Stomach (tissue), 9 donors: ENCODE data around the gene MRPL48. TPM values are rescaled to one million over a fixed set of nuclear protein-coding genes. Genes with fewer than 3 reads are reported as not detected.

Source experiments
- DNase-seq, 2 donors: peaks; one replicate each; pipeline versions ENCODE4 v3.0.0 to v3.0.0-alpha.2; 2013 to 2019
- H3K27ac ChIP-seq, 5 donors: fragments of 200-600 bp in 4 of 5; sonication (generic) in 4 of 5; one replicate each; pipeline ENCODE4 v1.5.1; 2013 to 2019; ENCODE audit warnings: mild to moderate bottlenecking in 1 of 5, moderate library complexity in 1 of 5
- H3K27me3 ChIP-seq, 3 donors: fragments of 200-600 bp; sonication (generic); one replicate each; pipeline ENCODE4 v1.5.1; 2017 to 2019; ENCODE audit warnings: mixed run types in 1 of 3
- H3K36me3 ChIP-seq, 4 donors: fragments of 200-600 bp; sonication (generic); 1 replicate in 3 of 4; 2 replicates in 1 of 4; pipeline ENCODE4 v1.5.1; 2016 to 2019
- H3K4me1 ChIP-seq, 4 donors: fragments of 200-600 bp; sonication (generic); one replicate each; pipeline ENCODE4 v1.5.1; 2016 to 2019
- H3K4me3 ChIP-seq, 4 donors: fragments of 200-600 bp; sonication (generic) in 3 of 4; one replicate each; pipeline ENCODE4 v1.5.1; 2016 to 2019; ENCODE audit warnings: mild to moderate bottlenecking in 1 of 4
- H3K9me3 ChIP-seq, 4 donors: fragments of 200-600 bp; sonication (generic); one replicate each; pipeline ENCODE4 v1.5.1; 2016 to 2019
- EP300 ChIP-seq: sonication (generic); formaldehyde crosslinking; IDR thresholded peaks from one replicate; pipeline ENCODE4 v1.6.1; 2017; ENCODE audit warnings: antibody characterized with exemption
- POLR2A ChIP-seq, 4 donors: fragments of 450-650 bp; IDR thresholded peaks; one replicate each; pipeline ENCODE4 v1.6.1; 2016; ENCODE audit warnings: antibody characterized with exemption in 4 of 4, control low read depth in 2 of 4, mild to moderate bottlenecking in 1 of 4, moderate library complexity in 1 of 4
- POLR2AphosphoS5 ChIP-seq, 3 donors: sonication (generic); formaldehyde crosslinking; IDR thresholded peaks; one replicate each; pipeline ENCODE4 v1.6.1; 2016; ENCODE audit warnings: antibody characterized with exemption in 3 of 3
- WGBS, 5 donors: extraction: QIAGEN DNeasy Blood & Tissue Kit in 3 of 5; methylation state at CpG; one replicate each; pipeline versions ENCODE4 v1.1.5 to v1.1.7; 2013 to 2018; 5-methylcytosine and 5-hydroxymethylcytosine counted together
- intact Hi-C: fragments of 100-400 bp; cut with DNase I; formaldehyde crosslinking; loops from one replicate; pipeline ENCODE4 v1.15.1; 2023; ENCODE audit warnings: low total_unique reads
- polyA plus RNA-seq, 3 donors: library from polyadenylated mRNA; stranded (reverse); fragments of 200-250 nt; gene quantifications; one replicate each; pipeline ENCODE4 v1.2.3, GENCODE V29; 2013
- total RNA-seq, 5 donors: library from RNA; depleted of rRNA; stranded (reverse); fragments of >200 nt; gene quantifications; one replicate each; pipeline versions ENCODE4 v1.1.0 to v1.2.3, GENCODE V29; 2014 to 2016
- TF ChIP-seq, protein P1 (sequence below), 7 experiments: fragments of 450-650 bp in 4 of 7; fragments of 200-600 bp in 3 of 7; sonication (generic) in 3 of 7; IDR thresholded peaks; one replicate each; pipeline ENCODE4 v1.5.1; 2016 to 2019; ENCODE audit warnings: antibody characterized with exemption in 7 of 7, control low read depth in 2 of 7, mild to moderate bottlenecking in 1 of 7
- donor health status: healthy with polysubstance abuse.
- donor health status: Bipolar disorder and iron deficiency.
- donor health status: healthy.

Gene MRPL48
- total and polyA plus RNA-seq, 8 donors: 1.2 to 118 (median 31.0) TPM

DNA sequence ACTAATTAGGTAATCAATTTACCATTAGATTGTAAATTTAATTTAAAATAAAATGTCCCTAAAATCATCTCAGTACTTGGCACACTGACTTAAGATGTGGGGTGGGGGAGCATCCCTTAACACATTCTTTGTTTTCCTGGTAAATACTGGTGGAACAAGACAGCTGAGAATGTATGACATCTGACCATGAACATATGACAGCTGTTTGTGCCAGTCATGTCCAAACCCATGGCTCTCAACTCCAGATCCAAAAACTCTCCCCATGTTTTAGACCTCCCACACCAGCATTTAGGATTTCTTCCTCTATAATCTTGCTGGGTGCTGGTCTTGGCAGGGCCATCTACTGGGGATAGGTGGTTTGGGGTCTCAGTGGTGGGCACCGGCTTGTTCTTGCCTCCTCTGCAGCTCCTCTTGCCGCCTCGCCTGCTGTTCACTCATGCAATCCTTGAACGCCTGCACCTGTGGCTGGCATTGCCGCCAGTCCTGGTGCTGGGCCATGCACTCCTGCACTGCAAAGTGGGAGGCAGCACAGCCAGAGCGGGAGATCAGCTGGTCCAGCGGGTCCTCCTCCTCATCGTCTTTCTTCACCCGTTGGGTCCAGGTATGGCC, 85.2 kb downstream of the MRPL48 start:
- H3K4me1 ChIP-seq: peaks cover 14 to 40% (median 21%) of the 10 kb centered on the region in 4 donors
- intact Hi-C loops: no loop called here
- H3K27ac ChIP-seq: no peak overlapping the region
- 95 to 97% (median 96%) methylated on average over 9 of the region's 9 CpGs for WGBS, 5 donors
- H3K27me3 ChIP-seq: no peaks in the 10 kb centered on the region
- no peak for TF ChIP-seq EP300
- TF ChIP-seq POLR2A (IDR thresholded peaks at IDR 0.05): no peak
- TF ChIP-seq POLR2AphosphoS5 (IDR thresholded peaks at IDR 0.05): no peak
- TF ChIP-seq, protein P1, sequence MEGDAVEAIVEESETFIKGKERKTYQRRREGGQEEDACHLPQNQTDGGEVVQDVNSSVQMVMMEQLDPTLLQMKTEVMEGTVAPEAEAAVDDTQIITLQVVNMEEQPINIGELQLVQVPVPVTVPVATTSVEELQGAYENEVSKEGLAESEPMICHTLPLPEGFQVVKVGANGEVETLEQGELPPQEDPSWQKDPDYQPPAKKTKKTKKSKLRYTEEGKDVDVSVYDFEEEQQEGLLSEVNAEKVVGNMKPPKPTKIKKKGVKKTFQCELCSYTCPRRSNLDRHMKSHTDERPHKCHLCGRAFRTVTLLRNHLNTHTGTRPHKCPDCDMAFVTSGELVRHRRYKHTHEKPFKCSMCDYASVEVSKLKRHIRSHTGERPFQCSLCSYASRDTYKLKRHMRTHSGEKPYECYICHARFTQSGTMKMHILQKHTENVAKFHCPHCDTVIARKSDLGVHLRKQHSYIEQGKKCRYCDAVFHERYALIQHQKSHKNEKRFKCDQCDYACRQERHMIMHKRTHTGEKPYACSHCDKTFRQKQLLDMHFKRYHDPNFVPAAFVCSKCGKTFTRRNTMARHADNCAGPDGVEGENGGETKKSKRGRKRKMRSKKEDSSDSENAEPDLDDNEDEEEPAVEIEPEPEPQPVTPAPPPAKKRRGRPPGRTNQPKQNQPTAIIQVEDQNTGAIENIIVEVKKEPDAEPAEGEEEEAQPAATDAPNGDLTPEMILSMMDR (IDR thresholded peaks at IDR 0.05): no peak
- no peaks in the 10 kb centered on the region for H3K9me3 ChIP-seq
- H3K4me3 ChIP-seq: no peak overlapping the region
- no peak for DNase-seq
- H3K36me3 ChIP-seq: peaks cover 17 to 67% (median 55%) of the 10 kb centered on the region in 4 donors

DNA sequence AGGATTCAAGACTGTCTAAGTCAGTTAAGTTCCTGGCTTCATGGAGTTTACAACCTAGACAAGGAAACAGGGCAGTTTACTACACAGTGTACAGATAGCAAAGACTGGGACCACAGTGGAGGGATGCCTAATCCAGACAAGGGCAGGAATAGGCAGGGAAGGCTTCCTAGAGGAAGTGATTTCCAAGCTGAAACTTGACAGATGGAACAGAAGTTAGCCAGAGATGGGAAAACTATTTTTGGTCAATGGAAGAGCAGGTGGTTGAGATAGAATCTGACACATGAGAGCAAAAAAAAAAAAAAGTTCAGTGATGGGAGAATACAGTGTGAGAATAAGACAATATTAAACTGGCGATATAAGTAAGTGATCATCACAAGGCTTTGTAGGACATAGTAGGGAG, 87.7 kb downstream of the MRPL48 start:
- H3K4me3 ChIP-seq: peak overlapping the region in 3 of 4 donors; percentile 69 to 94 (median 84)
- peak overlapping the region in 4 of 5 donors; percentile 77 to 96 (median 89) for H3K27ac ChIP-seq
- H3K27me3 ChIP-seq: no peaks in the 10 kb centered on the region
- DNase-seq: no peak
- TF ChIP-seq POLR2A (IDR thresholded peaks at IDR 0.05) (no peak), POLR2AphosphoS5 (IDR thresholded peaks at IDR 0.05) (no peak), EP300 (no peak)
- TF ChIP-seq, protein P1 (IDR thresholded peaks at IDR 0.05): no peak
- WGBS, 5 donors: 88 to 96% (median 92%) methylated on average over 1 of the region's 1 CpG
- intact Hi-C loops: no loop called here
- no peaks in the 10 kb centered on the region for H3K9me3 ChIP-seq
- peaks cover 14 to 47% (median 22%) of the 10 kb centered on the region in 4 donors for H3K4me1 ChIP-seq
- peaks cover 17 to 48% (median 46%) of the 10 kb centered on the region in 4 donors for H3K36me3 ChIP-seq

GRCh38 chr11:73875840-73876239, 88.2 kb downstream of the MRPL48 start:
- Histone ChIP-seq H3K4me1 (peaks cover 14 to 47% (median 22%) of the 10 kb centered on the region in 4 donors), H3K27me3 (no peaks in the 10 kb centered on the region), H3K27ac (peak overlapping the region in 4 of 5 donors; percentile 77 to 96 (median 89)), H3K4me3 (peak overlapping the region; percentile 67 to 94 (median 76)), H3K36me3 (peaks cover 17 to 44% (median 44%) of the 10 kb centered on the region in 4 donors), H3K9me3 (no peaks in the 10 kb centered on the region)
- no peak for TF ChIP-seq EP300
- no peak for TF ChIP-seq POLR2A (IDR thresholded peaks at IDR 0.05)
- no peak for TF ChIP-seq POLR2AphosphoS5 (IDR thresholded peaks at IDR 0.05)
- TF ChIP-seq, protein P1 (IDR thresholded peaks at IDR 0.05): no peak
- intact Hi-C loops: no loop called here
- peak in 1 of 2 donors; percentile 27 for DNase-seq
- WGBS, 5 donors: 15 to 31% (median 22%) methylated on average over 8 of the region's 8 CpGs

GRCh38 chr11:73876424-73877310, 89.0 kb downstream of the MRPL48 start, which contains the start of the genes COA4 and PAAF1:
Gene COA4 (minus strand): TSS chr11:73876846. CDS start chr11:73873378, 3,468 bp downstream.
Gene PAAF1 (plus strand): TSS chr11:73876999. CDS start chr11:73877022, 23 bp downstream.
- intact Hi-C loops: no loop called here
- 0 to 1% (median 1%) methylated on average over 47 to 57 of the region's 57 CpGs for WGBS, 5 donors
- TF ChIP-seq, protein P1 (IDR thresholded peaks at IDR 0.05): no peak
- TF ChIP-seq POLR2AphosphoS5 (IDR thresholded peaks at IDR 0.05): peak; percentile 65 to 96 (median 77)

More at GRCh38 chr11:73876424-73877310, 89.0 kb downstream of the MRPL48 start, which contains the start of the genes COA4 and PAAF1:
- Histone ChIP-seq H3K27me3 (no peaks in the 10 kb centered on the region), H3K9me3 (no peaks in the 10 kb centered on the region), H3K27ac (peak within 1 kb of the TSS; percentile 77 to 96 (median 89)), H3K36me3 (peaks cover 15 to 36% (median 36%) of the 10 kb centered on the region in 4 donors), H3K4me3 (peak within 1 kb of the TSS; percentile 67 to 94 (median 76)), H3K4me1 (peaks cover 14 to 47% (median 22%) of the 10 kb centered on the region in 4 donors)
- DNase-seq: peak; percentile 94 to 99
